GM10266 (cell line): ENCODE results near the gene BEST1.
"Not testable (repeated sequence)": the region's sequence is repeated elsewhere in the genome, so short reads cannot be mapped to it uniquely, and the experiment has no call there.

Source experiments
- DNase-seq: peaks from one replicate; pipeline ENCODE4 v3.0.0; 2012; ENCODE audit errors: extremely low spot score
- TF ChIP-seq, protein P1 (sequence below): IDR thresholded peaks from 2 replicates; pipeline ENCODE4 v1.5.1; 2012; ENCODE audit warnings: mild to moderate bottlenecking, low read depth; ENCODE audit not compliant: control insufficient read depth, insufficient read depth; ENCODE audit errors: missing control alignments

The BEST1 gene

GRCh38 chr11:61962213-61963015, 12.3 kb downstream of the BEST1 start:
- DNase-seq: no peak

GRCh38 chr11:61963016-61963281, 12.8 kb downstream of the BEST1 start:
- no peak for DNase-seq
- TF ChIP-seq, protein P1, sequence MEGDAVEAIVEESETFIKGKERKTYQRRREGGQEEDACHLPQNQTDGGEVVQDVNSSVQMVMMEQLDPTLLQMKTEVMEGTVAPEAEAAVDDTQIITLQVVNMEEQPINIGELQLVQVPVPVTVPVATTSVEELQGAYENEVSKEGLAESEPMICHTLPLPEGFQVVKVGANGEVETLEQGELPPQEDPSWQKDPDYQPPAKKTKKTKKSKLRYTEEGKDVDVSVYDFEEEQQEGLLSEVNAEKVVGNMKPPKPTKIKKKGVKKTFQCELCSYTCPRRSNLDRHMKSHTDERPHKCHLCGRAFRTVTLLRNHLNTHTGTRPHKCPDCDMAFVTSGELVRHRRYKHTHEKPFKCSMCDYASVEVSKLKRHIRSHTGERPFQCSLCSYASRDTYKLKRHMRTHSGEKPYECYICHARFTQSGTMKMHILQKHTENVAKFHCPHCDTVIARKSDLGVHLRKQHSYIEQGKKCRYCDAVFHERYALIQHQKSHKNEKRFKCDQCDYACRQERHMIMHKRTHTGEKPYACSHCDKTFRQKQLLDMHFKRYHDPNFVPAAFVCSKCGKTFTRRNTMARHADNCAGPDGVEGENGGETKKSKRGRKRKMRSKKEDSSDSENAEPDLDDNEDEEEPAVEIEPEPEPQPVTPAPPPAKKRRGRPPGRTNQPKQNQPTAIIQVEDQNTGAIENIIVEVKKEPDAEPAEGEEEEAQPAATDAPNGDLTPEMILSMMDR: no peak

More at GRCh38 chr11:61962213-61963015, 12.3 kb downstream of the BEST1 start:
- TF ChIP-seq, protein P1: no peak

GRCh38 chr11:61963282-61964057, 13.3 kb downstream of the BEST1 start:
- DNase-seq: no peak
- TF ChIP-seq, protein P1: no peak

DNA sequence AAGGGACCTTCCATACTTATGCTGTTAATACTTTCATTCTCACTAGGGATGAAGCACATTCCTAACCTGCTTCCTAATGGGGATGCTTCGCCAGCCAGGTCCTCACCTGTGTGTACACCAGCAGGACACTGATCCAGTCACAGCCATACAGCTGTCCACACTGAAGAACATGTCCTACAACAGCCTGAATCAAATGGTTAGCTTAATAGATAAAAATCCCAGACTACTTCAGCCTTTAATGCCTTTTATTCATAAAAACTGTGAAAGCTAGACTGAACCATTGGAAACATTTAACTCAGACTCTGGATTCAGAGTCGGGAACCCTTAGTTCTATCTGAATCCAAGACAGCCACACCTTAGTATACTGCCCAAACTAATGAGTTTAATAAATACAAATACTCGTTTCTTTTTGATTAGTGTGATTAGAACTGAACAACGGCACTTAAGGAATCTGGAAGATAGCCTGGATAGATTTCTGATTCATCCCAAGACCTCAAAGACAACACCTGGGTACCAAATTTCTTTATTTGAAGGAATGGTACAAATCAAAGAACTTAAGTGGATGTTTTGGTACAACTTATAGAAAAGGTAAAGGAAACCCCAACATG, 14.0 kb downstream of the BEST1 start:
- no peak for DNase-seq
- TF ChIP-seq, protein P1: no peak

GRCh38 chr11:61964666-61965271, 14.6 kb downstream of the BEST1 start:
- not testable (repeated sequence) for DNase-seq

DNA sequence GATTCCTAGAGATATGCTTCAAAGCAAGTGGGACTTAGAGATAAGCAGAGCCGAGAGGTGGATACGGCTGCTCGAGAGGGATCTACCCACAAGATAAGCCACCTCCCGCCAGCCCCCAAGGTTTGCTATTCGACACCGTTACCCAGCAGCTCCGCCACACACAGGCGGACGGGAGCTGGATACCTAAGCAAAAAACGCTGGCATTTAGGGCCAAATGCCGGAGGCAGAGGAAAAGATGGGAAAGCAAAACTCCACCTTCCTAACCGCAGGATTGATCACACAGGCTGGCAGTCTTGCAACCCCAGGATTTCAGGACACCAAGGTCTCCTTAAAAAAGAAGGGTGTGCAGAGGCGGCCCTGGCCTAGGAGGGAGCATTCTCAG, 16.6 kb downstream of the BEST1 start:
- no peak for DNase-seq
- TF ChIP-seq, protein P1: no peak

DNA sequence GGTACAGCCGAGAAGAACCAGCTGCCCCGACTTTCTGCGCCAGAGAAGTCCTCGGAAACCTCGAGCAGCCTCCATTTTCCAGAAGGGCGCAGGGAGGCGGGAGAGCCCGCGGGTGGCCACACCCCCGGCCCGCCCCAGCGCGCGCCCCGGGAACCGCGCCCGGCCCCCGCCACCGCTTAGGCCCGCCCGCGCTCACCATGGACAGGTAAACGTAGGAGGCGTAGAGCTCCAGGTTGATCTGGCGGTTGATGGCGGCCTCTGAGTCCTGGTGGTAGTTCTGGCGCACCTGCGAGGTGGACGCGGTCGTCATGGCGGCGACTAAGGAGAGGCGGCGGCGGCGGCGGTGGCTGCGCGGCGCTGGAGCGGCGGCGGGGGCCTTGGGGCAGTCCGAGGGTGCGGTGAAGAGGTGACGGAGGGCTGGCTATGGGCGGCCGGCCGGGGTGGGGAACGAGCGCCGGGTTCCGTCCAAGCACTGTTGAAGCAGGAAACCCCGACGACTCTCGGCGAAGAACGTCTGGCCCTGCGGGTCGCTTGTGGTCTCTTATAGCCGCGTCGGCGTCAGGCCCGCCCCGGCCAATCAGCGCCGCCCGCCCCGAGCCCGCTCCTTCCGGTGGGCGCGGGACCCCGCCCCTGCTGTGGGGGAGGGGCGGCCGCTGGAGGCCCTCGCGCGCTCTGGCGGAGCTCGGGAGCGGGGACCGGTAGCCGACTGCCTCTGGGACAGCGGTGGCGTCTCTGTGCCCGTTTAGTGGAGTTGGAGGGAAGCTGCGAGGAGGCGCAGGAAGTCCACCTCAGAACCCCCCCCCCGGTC, 17.2 kb downstream of the BEST1 start, which contains the start of gene FTH1:
FTH1 (minus strand) TSS at position 519 of the 808 bp plus-strand sequence; CDS start at position 310, 209 bp downstream.
- TF ChIP-seq, protein P1: no peak
- DNase-seq: peak; percentile 96
